ENCODE data around the gene PTPRD. TPM values are rescaled to one million over a fixed set of nuclear protein-coding genes. Genes with fewer than 3 reads are reported as not detected.

The PTPRD gene
- total and polyA plus RNA-seq, 9 of the 15 experiments (the other 6 are each of a cell fraction or from before 2014, with no cell fraction given) = 0.11 TPM; not detected in 8

GRCh38 chr9:9112001-9112720 is 1500.6 kb downstream of the PTPRD start:
- WGBS (ENCODE audit: insufficient coverage, low coverage, missing lambda C conversion rate) = 7% methylated on average over 3 of the region's 3 CpGs
- H3K9me1 ChIP-seq (ENCODE audit: control insufficient read depth, insufficient read depth, low read length) = no peaks in the 10 kb centered on the region
- no peak overlapping the region for H2AFZ ChIP-seq (ENCODE audit: low read depth, low read length)
- no peaks in the 10 kb centered on the region for H3K36me3 ChIP-seq (ENCODE audit: control insufficient read depth, insufficient read depth, low read length)
- ATAC-seq = no peak
- in situ Hi-C loops (cut with MboI) = no loop called here
- no peak for FAIRE-seq
- H3K4me1 ChIP-seq (replicated peaks in 1 of 2; ENCODE audit: control insufficient read depth in 2 of 2, insufficient read depth in 2 of 2, low read length in 2 of 2) = no peaks in the 10 kb centered on the region
- POLR2A ChIA-PET = no interaction called here
- H3K9ac ChIP-seq (ENCODE audit: insufficient read depth in 1 of 2, low read depth in 2 of 2, low read length in 2 of 2) = no peak overlapping the region
- DNase-seq (ENCODE audit: extremely low read depth in 1 of 4, low spot score in 3 of 4) = no peak
- no peak overlapping the region for H3K27ac ChIP-seq (ENCODE audit: extremely low read depth, low read depth, low read length)
- H4K20me1 ChIP-seq (replicated peaks; ENCODE audit: control insufficient read depth, insufficient read depth, low read length) = no peaks in the 10 kb centered on the region
- no peaks in the 10 kb centered on the region for H3K9me3 ChIP-seq (replicated peaks; ENCODE audit: control insufficient read depth, insufficient read depth, low read depth, low read length)
- H3K4me2 ChIP-seq (ENCODE audit: insufficient read depth, low read length) = no peak overlapping the region
- BruUV-seq (replicated peaks) = no TSS peak
- no peaks in the 10 kb centered on the region for H3K27me3 ChIP-seq (ENCODE audit: control insufficient read depth in 2 of 2, insufficient read depth in 2 of 2, low read length in 2 of 2)
- CTCF ChIA-PET (ENCODE audit: low intra/inter-chr PET ratio) = no interaction called here
- H3K4me3 ChIP-seq = no peak overlapping the region
- TF ChIP-seq ZBED1 (IDR thresholded peaks at IDR 0.05) (no peak), SP2 (IDR thresholded peaks at IDR 0.05; ENCODE audit: extremely low read depth, low read depth, low read length, poor library complexity, severe bottlenecking) (no peak), ZNF436 (CRISPR knock-in tag; IDR thresholded peaks at IDR 0.05) (no peak), ZZZ3 (IDR thresholded peaks at IDR 0.05) (no peak), ZNF324 (CRISPR knock-in tag; IDR thresholded peaks at IDR 0.05) (no peak)
- intact Hi-C loops (cut with micrococcal nuclease) = no loop called here
- H3K79me2 ChIP-seq (ENCODE audit: control insufficient read depth, insufficient read depth, low read length) = no peaks in the 10 kb centered on the region

GRCh38 chr9:9108641-9109040 is 1504.2 kb downstream of the PTPRD start:
- Histone ChIP-seq H3K27ac (ENCODE audit: extremely low read depth, low read depth, low read length) (no peak overlapping the region), H3K4me1 (replicated peaks in 1 of 2; ENCODE audit: control insufficient read depth in 2 of 2, insufficient read depth in 2 of 2, low read length in 2 of 2) (no peaks in the 10 kb centered on the region), H3K27me3 (ENCODE audit: control insufficient read depth in 2 of 2, insufficient read depth in 2 of 2, low read length in 2 of 2) (no peaks in the 10 kb centered on the region), H3K4me3 (no peak overlapping the region), H3K4me2 (ENCODE audit: insufficient read depth, low read length) (no peak overlapping the region), H3K9ac (ENCODE audit: insufficient read depth in 1 of 2, low read depth in 2 of 2, low read length in 2 of 2) (no peak overlapping the region), H2AFZ (ENCODE audit: low read depth, low read length) (no peak overlapping the region), H4K20me1 (replicated peaks; ENCODE audit: control insufficient read depth, insufficient read depth, low read length) (no peaks in the 10 kb centered on the region), H3K9me1 (ENCODE audit: control insufficient read depth, insufficient read depth, low read length) (no peaks in the 10 kb centered on the region), H3K36me3 (ENCODE audit: control insufficient read depth, insufficient read depth, low read length) (no peaks in the 10 kb centered on the region), H3K9me3 (replicated peaks; ENCODE audit: control insufficient read depth, insufficient read depth, low read depth, low read length) (no peaks in the 10 kb centered on the region), H3K79me2 (ENCODE audit: control insufficient read depth, insufficient read depth, low read length) (no peaks in the 10 kb centered on the region)
- in situ Hi-C loops (cut with MboI) (no loop called here), intact Hi-C loops (cut with micrococcal nuclease) (no loop called here)
- CTCF ChIA-PET (ENCODE audit: low intra/inter-chr PET ratio) = no interaction called here
- FAIRE-seq = no peak
- no peak for DNase-seq (ENCODE audit: extremely low read depth in 1 of 4, low spot score in 3 of 4)
- BruUV-seq (replicated peaks) = no TSS peak
- 0% methylated on average over 3 of the region's 3 CpGs for WGBS (ENCODE audit: insufficient coverage, low coverage, missing lambda C conversion rate)
- POLR2A ChIA-PET = no interaction called here
- no peak for ATAC-seq
- TF ChIP-seq ZBTB8A (IDR thresholded peaks at IDR 0.05; ENCODE audit: partially characterized antibody) (no peak), MLLT1 (IDR thresholded peaks at IDR 0.05) (no peak), CBX8 (IDR thresholded peaks at IDR 0.05; ENCODE audit: borderline replicate concordance, extremely low read depth, low read depth, low read length, poor library complexity, severe bottlenecking) (no peak), ZNF717 (CRISPR knock-in tag; IDR thresholded peaks at IDR 0.05) (no peak), HDAC6 (IDR thresholded peaks at IDR 0.05; ENCODE audit: low read depth, low read length) (no peak), EP300 (IDR thresholded peaks at IDR 0.05; ENCODE audit: low read length) (no peak), MITF (IDR thresholded peaks at IDR 0.05) (no peak), ZNF79 (CRISPR knock-in tag; IDR thresholded peaks at IDR 0.05; ENCODE audit: low read depth) (no peak), NFYB (IDR thresholded peaks at IDR 0.05; ENCODE audit: extremely low read depth, insufficient read length) (no peak)
